Stimulated activated CD8-positive, alpha-beta memory T cell treated with anti-CD3 and anti-CD28 coated beads, Interleukin-7, amount 100 ng/mL, for 24 hours (primary cell): Measurements from ENCODE around the gene TFDP1.

Experiments used
- DNase-seq: peaks from one replicate; pipeline ENCODE4 v3.0.0-alpha.2; 2020; ENCODE audit warnings: low read depth

TFDP1 gene

GRCh38 chr13:113651511-113652403 lies 67.2 kb downstream of the TFDP1 start:
- DNase-seq = no peak

- no peak for DNase-seq
Measured at GRCh38 chr13:113652404-113653263, 68.1 kb downstream of the TFDP1 start.

- DNase-seq = no peak
Measured at GRCh38 chr13:113653264-113654174, 69.0 kb downstream of the TFDP1 start.

- no peak for DNase-seq
Measured at GRCh38 chr13:113654175-113654560, 69.6 kb downstream of the TFDP1 start.

- DNase-seq = no peak
Measured at GRCh38 chr13:113654591-113655345, 70.2 kb downstream of the TFDP1 start.

GRCh38 chr13:113655346-113656002 lies 70.9 kb downstream of the TFDP1 start:
- no peak for DNase-seq

- DNase-seq = no peak
Measured at GRCh38 chr13:113656003-113656588, 71.5 kb downstream of the TFDP1 start.

- DNase-seq = no peak
Measured at GRCh38 chr13:113656831-113657671, 72.5 kb downstream of the TFDP1 start.

GRCh38 chr13:113657851-113658741 lies 73.5 kb downstream of the TFDP1 start, which contains the start of gene ATP4B:
TSS of gene ATP4B (minus strand) at chr13:113658198. CDS start at chr13:113658144, 54 bp downstream.
- DNase-seq = no peak

GRCh38 chr13:113658836-113659235 lies 74.3 kb downstream of the TFDP1 start:
- DNase-seq = no peak

GRCh38 chr13:113659337-113659736 lies 74.8 kb downstream of the TFDP1 start:
- DNase-seq = no peak

GRCh38 chr13:113660066-113660465 lies 75.5 kb downstream of the TFDP1 start:
- DNase-seq = no peak

- no peak for DNase-seq
Measured at GRCh38 chr13:113661509-113661908, 77.0 kb downstream of the TFDP1 start.

GRCh38 chr13:113663934-113664333 lies 79.4 kb downstream of the TFDP1 start:
- DNase-seq = no peak

GRCh38 chr13:113664751-113665596 lies 80.4 kb downstream of the TFDP1 start:
- DNase-seq = no peak

- no peak for DNase-seq
Measured at GRCh38 chr13:113665597-113666328, 81.2 kb downstream of the TFDP1 start.

- DNase-seq = no peak
Measured at GRCh38 chr13:113666329-113666670, 81.7 kb downstream of the TFDP1 start.
